Measurements from ENCODE around the gene SCPEP1.

DNA sequence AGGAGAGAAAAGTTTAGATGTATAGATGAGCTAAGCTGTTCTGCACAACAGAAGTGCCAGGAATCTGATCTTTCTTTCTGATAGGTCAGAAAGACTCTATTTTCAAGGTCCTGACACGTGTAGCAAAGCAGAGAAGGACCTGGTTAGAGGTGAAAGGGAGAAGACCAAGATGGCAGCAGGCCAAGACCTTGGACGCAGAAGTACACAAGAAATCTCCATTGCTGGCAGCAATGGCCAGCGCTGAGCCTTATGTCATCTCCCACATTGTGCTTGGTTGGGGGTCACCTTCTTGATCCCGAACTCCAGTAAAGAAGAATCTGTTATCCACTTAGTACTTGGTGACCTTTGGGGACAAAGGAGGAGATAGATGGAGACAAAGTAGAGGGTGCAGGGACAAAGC, 65.3 kb downstream of the SCPEP1 start:
- TF ChIP-seq CTCF (conservative IDR thresholded peaks at IDR 0.05) = no peak
- no peak for TF ChIP-seq EZH2 (IDR thresholded peaks at IDR 0.05; ENCODE audit: low read depth)

All from PC-9 (cell line).